DND-41 (cell line): ENCODE data around the gene BTN3A1.

Experiments used
- CTCF ChIP-seq: IDR thresholded peaks from 2 replicates; pipeline ENCODE4 v1.5.1; 2012; ENCODE audit warnings: borderline replicate concordance, low read length, moderate library complexity, mild to moderate bottlenecking; ENCODE audit not compliant: poor library complexity, severe bottlenecking; ENCODE audit errors: extremely low read depth
- EZH2 ChIP-seq: IDR thresholded peaks from 3 replicates; pipeline ENCODE4 v1.6.1; 2012; ENCODE audit warnings: borderline replicate concordance, low read depth, mild to moderate bottlenecking, moderate library complexity, low read length, inconsistent platforms; ENCODE audit not compliant: severe bottlenecking

- TF ChIP-seq CTCF = no peak
- no peak for TF ChIP-seq EZH2
Observed at GRCh38 chr6:26438000-26438399, 35.9 kb downstream of the BTN3A1 start.
